ENCODE measurements around the gene GRAMD1B.

GRCh38 chr11:123511037-123511870 is 81.2 kb downstream of the GRAMD1B start:
- TF ChIP-seq CTCF (IDR thresholded peaks at IDR 0.05): peak; percentile 64 to 91 (median 87)
- TF ChIP-seq POLR2A (IDR thresholded peaks at IDR 0.05): no peak
